HepG2 (cell line): ENCODE results near the gene SEMA4A. TPM values are rescaled to one million over a fixed set of nuclear protein-coding genes. Genes with fewer than 3 reads are reported as not detected.

ENCODE experiments used
- ATAC-seq: fragments of 200-7000 bp; cut with Tn5 transposase; 3 replicates; pipeline ENCODE4 v1.9.1; 2020; ENCODE audit warnings: mild to moderate bottlenecking, moderate library complexity
- Bru-seq: library from RNA; stranded (reverse); fragments of 400-500 nt; gene quantifications from one replicate; lab custom pipeline; 2021; lab: Mats Ljungman, UMichigan
- BruChase-seq, 2 experiments: library from RNA; stranded (reverse); fragments of 400-500 nt; gene quantifications; one replicate each; lab custom pipeline; 2021; lab: Mats Ljungman, UMichigan
- BruUV-seq: library from RNA; stranded (reverse); fragments of 400-500 nt; replicated peaks from 2 replicates; lab custom pipeline; 2021; lab: Mats Ljungman, UMichigan
- CTCF ChIA-PET: fragments of 300-600 bp; formaldehyde crosslinking; extraction: SDS; loops from one replicate; lab custom pipeline; 2021; ENCODE audit warnings: low total read pairs, inconsistent platforms, low intra/inter-chr PET ratio; lab: Yijun Ruan, JAX
- POLR2A ChIA-PET: fragments of 350-600 bp; sonication (Branson Sonifier 250); formaldehyde crosslinking; loops from one replicate; lab custom pipeline; 2020; ENCODE audit warnings: antibody characterized with exemption, inconsistent platforms; lab: Yijun Ruan, JAX
- DNase-seq: peaks from one replicate; pipeline ENCODE4 v3.0.0-alpha.2; 2015; ENCODE audit warnings: low spot score
- FAIRE-seq: peaks from 3 replicates; lab custom pipeline; 2011; peaks lifted over from hg19 to GRCh38; lab: Jason Lieb, UNC
- H2AFZ ChIP-seq: one replicate; pipeline ENCODE4 v1.6.1; 2011; ENCODE audit warnings: low read length, inconsistent platforms
- H3K27ac ChIP-seq: fragments of 300-600 bp; 3 replicates; pipeline ENCODE4 v1.8.0; 2011; ENCODE audit warnings: mixed run types, mild to moderate bottlenecking, mixed read lengths, low read length, inconsistent platforms; ENCODE audit not compliant: insufficient read depth; ENCODE audit errors: extremely low read length
- H3K27me3 ChIP-seq, 2 experiments: fragments of 200-600 bp in 1 of 2; 2 replicates in 1 of 2; 3 replicates in 1 of 2; pipeline versions ENCODE4 v1.6.0 to v1.8.0; 2011; ENCODE audit warnings: low read length in 2 of 2, mild to moderate bottlenecking in 2 of 2, moderate library complexity in 2 of 2, inconsistent platforms in 1 of 2; ENCODE audit not compliant: insufficient read depth in 2 of 2, control insufficient read depth in 1 of 2
- H3K36me3 ChIP-seq, 2 experiments: fragments of 200-600 bp in 1 of 2; replicated peaks in 1 of 2; 2 replicates in 1 of 2; 3 replicates in 1 of 2; pipeline versions ENCODE4 v1.5.1 to v1.8.0; 2011; ENCODE audit warnings: low read length in 2 of 2, inconsistent platforms in 1 of 2; ENCODE audit not compliant: insufficient read depth in 2 of 2, control insufficient read depth in 1 of 2
- H3K4me1 ChIP-seq: 2 replicates; pipeline ENCODE4 v1.5.1; 2012; ENCODE audit warnings: low read length, inconsistent platforms; ENCODE audit not compliant: insufficient read depth
- H3K4me2 ChIP-seq: 2 replicates; pipeline ENCODE4 v1.6.0; 2011; ENCODE audit warnings: low read depth, low read length, inconsistent platforms
- H3K4me3 ChIP-seq, 3 experiments: fragments of 200-600 bp in 1 of 3; sonication (generic), shearing (Covaris generic) in 1 of 3; replicated peaks in 1 of 3; 2 replicates each; pipeline ENCODE4 v1.5.1; 2011 to 2016; ENCODE audit warnings: low read length in 3 of 3, inconsistent platforms in 2 of 3, low read depth in 2 of 3, mild to moderate bottlenecking in 2 of 3, control low read depth in 1 of 3, mixed read lengths in 1 of 3; ENCODE audit not compliant: insufficient read depth in 1 of 3
- H3K79me2 ChIP-seq: one replicate; pipeline ENCODE4 v1.6.1; 2011; ENCODE audit warnings: low read length, inconsistent platforms; ENCODE audit not compliant: insufficient read depth
- H3K9ac ChIP-seq: 2 replicates; pipeline ENCODE4 v1.6.0; 2011; ENCODE audit warnings: mild to moderate bottlenecking, low read depth, low read length, inconsistent platforms; ENCODE audit not compliant: insufficient read depth
- H3K9me3 ChIP-seq: 2 replicates; pipeline ENCODE4 v1.5.1; 2012; ENCODE audit warnings: mild to moderate bottlenecking, low read length
- H4K20me1 ChIP-seq: 2 replicates; pipeline ENCODE4 v1.6.0; 2011; ENCODE audit warnings: inconsistent platforms, mild to moderate bottlenecking, low read length, moderate library complexity; ENCODE audit not compliant: insufficient read depth
- IRF2 ChIP-seq: IDR thresholded peaks from 2 replicates; pipeline ENCODE4 v1.6.1; 2018; ENCODE audit warnings: missing genetic modification reagents, missing compliant biosample characterization
- MYNN ChIP-seq: sonication (generic); formaldehyde crosslinking; IDR thresholded peaks from 2 replicates; pipeline ENCODE4 v1.4.0; 2020; ENCODE audit warnings: mild to moderate bottlenecking, low read depth, missing genetic modification reagents
- NR3C1 ChIP-seq: sonication (generic); formaldehyde crosslinking; IDR thresholded peaks from 2 replicates; pipeline ENCODE4 v1.4.0; 2020; ENCODE audit warnings: missing genetic modification reagents
- ZNF12 ChIP-seq: sonication (generic); formaldehyde crosslinking; IDR thresholded peaks from 2 replicates; pipeline ENCODE4 v1.5.0; 2020; ENCODE audit warnings: missing genetic modification reagents
- WGBS: methylation state at CpG from one replicate; pipeline ENCODE4 v1.1.6; 2017; ENCODE audit warnings: low lambda C conversion rate; 5-methylcytosine and 5-hydroxymethylcytosine counted together
- in situ Hi-C: cut with HindIII; loops from 2 replicates; pipeline ENCODE4 v1.10.0; 2017; ENCODE audit warnings: low pct_unique_long_range_greater_than_20kb; ENCODE audit not compliant: extremely low pct_ligation_motif_present
- intact Hi-C: fragments of 100-400 bp; cut with micrococcal nuclease; formaldehyde crosslinking; loops from one replicate; pipeline ENCODE4 v1.10.0; 2022; ENCODE audit not compliant: unreplicated experiment
- long read RNA-seq, 2 experiments: library from RNA in 1 of 2; library from polyadenylated mRNA in 1 of 2; stranded (forward) in 1 of 2; unstranded in 1 of 2; transcript quantifications; one replicate each; pipeline ENCODE4 v2.0.0, GENCODE V29; 2019 to 2022
- polyA minus RNA-seq, 3 experiments: library from RNA; depleted of rRNA, polyadenylated mRNA; stranded (reverse); fragments of >200 nt; gene quantifications; 2 replicates each; pipeline ENCODE4 v1.2.3, GENCODE V29; 2011; ENCODE audit warnings: low replicate concordance in 1 of 3
- polyA plus RNA-seq, 8 experiments: library from polyadenylated mRNA; depleted of rRNA in 3 of 8; stranded (reverse) in 7 of 8; unstranded in 1 of 8; fragments of >200 nt; fragmentation: Illumina TruSeq in 4 of 8; extraction: Trizol in 4 of 8; gene quantifications; 2 replicates each; pipeline versions ENCODE4 v1.2.1 to v1.2.3, GENCODE V29; 2011 to 2016; ENCODE audit warnings: low read depth in 4 of 8, missing spikeins in 1 of 8, mixed read lengths in 1 of 8; ENCODE audit not compliant: insufficient read depth in 1 of 8
- total RNA-seq, 5 experiments: library from RNA; depleted of rRNA; stranded (reverse); fragments of >200 nt; fragmentation: Illumina TruSeq; extraction: Trizol; gene quantifications; 2 replicates each; pipeline ENCODE4 v1.2.3, GENCODE V29; 2016; ENCODE audit warnings: low read depth in 1 of 5
- TF ChIP-seq, protein P1 (sequence below): IDR thresholded peaks from 2 replicates; pipeline ENCODE4 v1.6.1; 2016; ENCODE audit warnings: missing biosample characterization, missing genetic modification reagents, low read depth
- TF ChIP-seq, protein P2 (sequence below): sonication (generic); formaldehyde crosslinking; IDR thresholded peaks from 2 replicates; pipeline ENCODE4 v1.4.0; 2020; ENCODE audit warnings: missing genetic modification reagents, borderline replicate concordance
- TF ChIP-seq, protein P3 (sequence below): sonication (generic); formaldehyde crosslinking; IDR thresholded peaks from 2 replicates; pipeline ENCODE4 v1.8.0; 2022; ENCODE audit warnings: missing genetic modification reagents, mild to moderate bottlenecking, inconsistent platforms, borderline replicate concordance
- TF ChIP-seq, protein P4 (sequence below): sonication (generic); formaldehyde crosslinking; IDR thresholded peaks from 2 replicates; pipeline ENCODE4 v1.5.1; 2020; ENCODE audit warnings: missing genetic modification reagents, mild to moderate bottlenecking, borderline replicate concordance
- TF ChIP-seq, protein P5 (sequence below): sonication (generic); formaldehyde crosslinking; IDR thresholded peaks from 2 replicates; pipeline ENCODE4 v1.8.1; 2023; ENCODE audit warnings: mild to moderate bottlenecking, inconsistent platforms, moderate library complexity, missing genetic modification reagents, borderline replicate concordance

The SEMA4A gene
- total RNA-seq (2016; rRNA removed; fragmentation: Illumina TruSeq; extraction: Trizol), result 0.09 TPM in 1 of 2 replicates, not detected in the other
- not detected in 2 replicates for total RNA-seq (2016; cell fraction: cytosol; rRNA removed; fragmentation: Illumina TruSeq; extraction: Trizol; ENCODE audit: low read depth)
- 0.15 TPM in 1 of 2 replicates, not detected in the other for total RNA-seq (2016; cell fraction: insoluble cytoplasmic fraction; rRNA removed; fragmentation: Illumina TruSeq; extraction: Trizol)
- not detected in 2 replicates for total RNA-seq (2016; cell fraction: membrane; rRNA removed; fragmentation: Illumina TruSeq; extraction: Trizol)
- total RNA-seq (2016; cell fraction: nucleus; rRNA removed; fragmentation: Illumina TruSeq; extraction: Trizol), result 0.13 TPM in 1 of 2 replicates, not detected in the other
- 0.14 and 0.20 TPM in 2 replicates for polyA plus RNA-seq (2011; rRNA removed)
- 0.08 and 0.09 TPM in 2 replicates for polyA plus RNA-seq (2011; cell fraction: cytosol; rRNA removed)
- 0.21 and 0.61 TPM in 2 replicates for polyA plus RNA-seq (2011; cell fraction: nucleus; rRNA removed)
- 0.19 and 0.21 TPM in 2 replicates for polyA plus RNA-seq (2012)
- not detected in 2 replicates for polyA plus RNA-seq (2016; cell fraction: cytosol; fragmentation: Illumina TruSeq; extraction: Trizol; ENCODE audit: low read depth)
- 0.45 TPM in 1 of 2 replicates, not detected in the other for polyA plus RNA-seq (2016; cell fraction: insoluble cytoplasmic fraction; fragmentation: Illumina TruSeq; extraction: Trizol; ENCODE audit: low read depth)
- not detected in 2 replicates for polyA plus RNA-seq (2016; cell fraction: membrane; fragmentation: Illumina TruSeq; extraction: Trizol; ENCODE audit: low read depth)
- polyA plus RNA-seq (2016; cell fraction: nucleus; fragmentation: Illumina TruSeq; extraction: Trizol; ENCODE audit: insufficient read depth, low read depth), result 0.15 TPM in 1 of 2 replicates, not detected in the other
- 0.88 and 18.6 TPM in 2 replicates for polyA minus RNA-seq (2011; rRNA and poly(A)+ RNA removed; ENCODE audit: low replicate concordance)
- not detected in 2 replicates for polyA minus RNA-seq (2011; cell fraction: cytosol; rRNA and poly(A)+ RNA removed)
- 0.39 TPM in 1 of 2 replicates, not detected in the other for polyA minus RNA-seq (2011; cell fraction: nucleus; rRNA and poly(A)+ RNA removed)
- Bru-seq, nascent RNA, result percentile 9 among the genes with signal in this experiment
- percentile 33 among the genes with signal in this experiment for BruChase-seq, experiment 1, labeled RNA remaining after a 6-hour chase
- BruChase-seq, experiment 2, labeled RNA remaining after a 2-hour chase, result percentile 20 among the genes with signal in this experiment
- long read RNA-seq, experiment 1, result 0 reads
- long read RNA-seq, experiment 2, result 0 reads

DNA sequence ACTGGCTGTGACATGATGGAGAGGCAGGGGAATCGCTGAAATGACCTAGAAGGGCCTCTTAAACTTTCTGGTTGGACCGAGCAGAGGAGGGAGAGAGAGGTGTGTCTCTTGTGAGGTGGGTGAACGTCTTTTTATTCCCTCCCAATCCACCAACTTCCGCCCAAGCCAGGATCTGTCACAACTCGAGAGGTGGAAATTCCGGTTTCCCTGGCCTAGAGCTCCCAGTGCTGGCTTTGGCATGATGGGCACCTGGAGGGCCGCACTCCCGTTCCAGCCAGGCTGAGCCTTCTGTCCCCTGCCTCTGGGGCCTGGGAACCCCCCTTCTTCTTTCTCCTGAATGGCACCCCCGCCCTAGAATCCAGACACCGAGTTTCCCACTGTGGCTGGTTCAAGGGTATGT is at the start of gene SEMA4A:
TSS of gene SEMA4A (plus strand) at position 224 of the 400 bp plus-strand sequence. CDS start 994 bp downstream, outside the sequence.
- ChIA-PET CTCF (no interaction called here), POLR2A (interaction anchor here (2.5 kb wide), 1 partner anchor 60 kb away, joined by 9 read pairs; the partner anchor contains the start of gene PMF1)
- Histone ChIP-seq H2AFZ (peak within 1 kb of the TSS; percentile 69), H3K27ac (no peak within 1 kb of the TSS), H3K9ac (no peak within 1 kb of the TSS), H3K4me3 (peak within 1 kb of the TSS in 1 of 3 experiments; percentile 8; a peak in 1 of 6 replicates), H3K4me1 (peaks cover 43% of the 10 kb centered on the region), H3K4me2 (peak within 1 kb of the TSS; percentile 46; the same call in 1 of the 2 replicates), H3K36me3 (no peaks in the 10 kb centered on the region), H4K20me1 (no peaks in the 10 kb centered on the region), H3K9me3 (no peaks in the 10 kb centered on the region), H3K27me3 (peaks cover 0 to 26% of the 10 kb centered on the region in 2 experiments; a peak in 3 of 5 replicates), H3K79me2 (no peaks in the 10 kb centered on the region)
- no TSS peak for BruUV-seq
- ATAC-seq, result no peak
- intact Hi-C loops, result no loop called here
- no peak for DNase-seq
- WGBS, result 57% methylated on average over 7 of the region's 10 CpGs
- in situ Hi-C loops, result no loop called here
- FAIRE-seq, result no peak
- TF ChIP-seq IRF2 (CRISPR knock-in tag), result no peak
- TF ChIP-seq, protein P1, sequence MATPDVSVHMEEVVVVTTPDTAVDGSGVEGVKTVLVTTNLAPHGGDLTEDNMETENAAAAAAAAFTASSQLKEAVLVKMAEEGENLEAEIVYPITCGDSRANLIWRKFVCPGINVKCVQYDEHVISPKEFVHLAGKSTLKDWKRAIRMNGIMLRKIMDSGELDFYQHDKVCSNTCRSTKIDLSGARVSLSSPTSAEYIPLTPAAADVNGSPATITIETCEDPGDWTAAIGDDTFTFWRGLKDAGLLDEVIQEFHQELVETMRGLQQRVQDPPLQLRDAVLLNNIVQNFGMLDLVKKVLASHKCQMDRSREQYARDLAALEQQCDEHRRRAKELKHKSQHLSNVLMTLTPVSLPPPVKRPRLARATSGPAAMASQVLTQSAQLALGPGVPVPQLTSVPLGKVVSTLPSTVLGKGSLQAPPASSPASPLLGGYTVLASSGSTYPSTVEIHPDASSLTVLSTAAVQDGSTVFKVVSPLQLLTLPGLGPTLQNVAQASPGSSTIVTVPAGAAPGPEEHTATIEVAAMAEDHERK, result no peak
- TF ChIP-seq, protein P2, sequence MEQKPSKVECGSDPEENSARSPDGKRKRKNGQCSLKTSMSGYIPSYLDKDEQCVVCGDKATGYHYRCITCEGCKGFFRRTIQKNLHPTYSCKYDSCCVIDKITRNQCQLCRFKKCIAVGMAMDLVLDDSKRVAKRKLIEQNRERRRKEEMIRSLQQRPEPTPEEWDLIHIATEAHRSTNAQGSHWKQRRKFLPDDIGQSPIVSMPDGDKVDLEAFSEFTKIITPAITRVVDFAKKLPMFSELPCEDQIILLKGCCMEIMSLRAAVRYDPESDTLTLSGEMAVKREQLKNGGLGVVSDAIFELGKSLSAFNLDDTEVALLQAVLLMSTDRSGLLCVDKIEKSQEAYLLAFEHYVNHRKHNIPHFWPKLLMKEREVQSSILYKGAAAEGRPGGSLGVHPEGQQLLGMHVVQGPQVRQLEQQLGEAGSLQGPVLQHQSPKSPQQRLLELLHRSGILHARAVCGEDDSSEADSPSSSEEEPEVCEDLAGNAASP (CRISPR knock-in tag), result no peak
- TF ChIP-seq, protein P3, sequence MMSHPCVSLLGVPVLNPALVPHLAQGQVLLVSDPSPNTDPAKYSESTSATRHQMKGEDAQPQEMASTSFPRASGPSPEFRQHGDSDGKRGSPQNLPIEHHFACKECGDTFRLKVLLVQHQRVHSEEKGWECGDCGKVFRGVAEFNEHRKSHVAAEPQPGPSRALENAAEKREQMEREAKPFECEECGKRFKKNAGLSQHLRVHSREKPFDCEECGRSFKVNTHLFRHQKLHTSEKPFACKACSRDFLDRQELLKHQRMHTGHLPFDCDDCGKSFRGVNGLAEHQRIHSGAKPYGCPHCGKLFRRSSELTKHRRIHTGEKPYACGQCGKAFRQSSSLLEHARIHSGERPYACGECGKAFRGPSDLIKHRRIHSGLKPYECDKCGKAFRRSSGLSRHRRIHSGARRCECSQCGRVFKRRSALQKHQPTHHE (CRISPR knock-in tag), result no peak
- TF ChIP-seq, protein P4, sequence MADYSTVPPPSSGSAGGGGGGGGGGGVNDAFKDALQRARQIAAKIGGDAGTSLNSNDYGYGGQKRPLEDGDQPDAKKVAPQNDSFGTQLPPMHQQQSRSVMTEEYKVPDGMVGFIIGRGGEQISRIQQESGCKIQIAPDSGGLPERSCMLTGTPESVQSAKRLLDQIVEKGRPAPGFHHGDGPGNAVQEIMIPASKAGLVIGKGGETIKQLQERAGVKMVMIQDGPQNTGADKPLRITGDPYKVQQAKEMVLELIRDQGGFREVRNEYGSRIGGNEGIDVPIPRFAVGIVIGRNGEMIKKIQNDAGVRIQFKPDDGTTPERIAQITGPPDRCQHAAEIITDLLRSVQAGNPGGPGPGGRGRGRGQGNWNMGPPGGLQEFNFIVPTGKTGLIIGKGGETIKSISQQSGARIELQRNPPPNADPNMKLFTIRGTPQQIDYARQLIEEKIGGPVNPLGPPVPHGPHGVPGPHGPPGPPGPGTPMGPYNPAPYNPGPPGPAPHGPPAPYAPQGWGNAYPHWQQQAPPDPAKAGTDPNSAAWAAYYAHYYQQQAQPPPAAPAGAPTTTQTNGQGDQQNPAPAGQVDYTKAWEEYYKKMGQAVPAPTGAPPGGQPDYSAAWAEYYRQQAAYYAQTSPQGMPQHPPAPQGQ (CRISPR knock-in tag), result no peak
- TF ChIP-seq MYNN, result no peak
- no peak for TF ChIP-seq ZNF12
- no peak for TF ChIP-seq NR3C1 (CRISPR knock-in tag)
- TF ChIP-seq, protein P5, sequence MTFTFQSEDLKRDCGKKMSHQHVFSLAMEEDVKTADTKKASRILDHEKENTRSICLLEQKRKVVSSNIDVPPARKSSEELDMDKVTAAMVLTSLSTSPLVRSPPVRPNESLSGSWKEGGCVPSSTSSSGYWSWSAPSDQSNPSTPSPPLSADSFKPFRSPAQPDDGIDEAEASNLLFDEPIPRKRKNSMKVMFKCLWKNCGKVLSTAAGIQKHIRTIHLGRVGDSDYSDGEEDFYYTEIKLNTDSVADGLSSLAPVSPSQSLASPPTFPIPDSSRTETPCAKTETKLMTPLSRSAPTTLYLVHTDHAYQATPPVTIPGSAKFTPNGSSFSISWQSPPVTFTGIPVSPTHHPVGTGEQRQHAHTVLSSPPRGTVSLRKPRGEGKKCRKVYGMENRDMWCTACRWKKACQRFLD (CRISPR knock-in tag), result no peak
